GM12878 (cell line): Measurements from ENCODE around the gene PRADC1.

Experiments used
- CHD2 ChIP-seq: IDR thresholded peaks from 2 replicates; pipeline ENCODE4 v1.6.1; 2011; ENCODE audit warnings: low read depth, low read length, improper control_type of control experiment, borderline replicate concordance
- CREB1 ChIP-seq: IDR thresholded peaks from 2 replicates; pipeline ENCODE4 v1.6.1; 2012; ENCODE audit warnings: low read depth, mild to moderate bottlenecking, inconsistent platforms
- ESRRA ChIP-seq: IDR thresholded peaks from 2 replicates; pipeline ENCODE4 v1.6.1; 2012; ENCODE audit warnings: mild to moderate bottlenecking, low read length, improper control_type of control experiment
- KLF5 ChIP-seq: fragments of 450-650 bp; IDR thresholded peaks from 2 replicates; pipeline ENCODE4 v1.6.1; 2014; ENCODE audit warnings: mild to moderate bottlenecking; ENCODE audit not compliant: partially characterized antibody
- POLR2AphosphoS2 ChIP-seq: IDR thresholded peaks from 2 replicates; pipeline ENCODE4 v1.6.1; 2011; ENCODE audit warnings: low read depth, mild to moderate bottlenecking, low read length, improper control_type of control experiment, moderate library complexity
- RUNX3 ChIP-seq: IDR thresholded peaks from 2 replicates; pipeline ENCODE4 v1.6.1; 2012; ENCODE audit warnings: low read length, inconsistent platforms
- SP1 ChIP-seq: IDR thresholded peaks from one replicate; pipeline ENCODE4 v1.6.1; 2011; ENCODE audit warnings: low read depth, low read length
- ZZZ3 ChIP-seq: IDR thresholded peaks from 2 replicates; pipeline ENCODE4 v1.6.1; 2011; ENCODE audit warnings: low read depth; ENCODE audit not compliant: control insufficient read depth, insufficient read length
- TF ChIP-seq, protein P1 (sequence below): fragments of 450-650 bp; IDR thresholded peaks from 2 replicates; pipeline ENCODE4 v1.6.1; 2018; ENCODE audit warnings: mild to moderate bottlenecking, low read depth, moderate library complexity; ENCODE audit not compliant: partially characterized antibody
- TF ChIP-seq, protein P2 (sequence below): IDR thresholded peaks from 2 replicates; pipeline ENCODE4 v1.6.1; 2011; ENCODE audit warnings: mild to moderate bottlenecking, low read depth, low read length, moderate library complexity; ENCODE audit not compliant: insufficient replicate concordance
- TF ChIP-seq, protein P3 (sequence below), 3 experiments: IDR thresholded peaks in 2 of 3; conservative IDR thresholded peaks in 1 of 3; 2 replicates each; pipeline ENCODE4 v1.5.1; 2011; ENCODE audit warnings: low read depth in 3 of 3, low read length in 3 of 3, mild to moderate bottlenecking in 3 of 3, control low read depth in 2 of 3, moderate library complexity in 2 of 3, inconsistent platforms in 1 of 3, mixed read lengths in 1 of 3; ENCODE audit not compliant: control insufficient read depth in 2 of 3, insufficient read depth in 1 of 3; ENCODE audit errors: extremely low read depth in 1 of 3
- TF ChIP-seq, protein P4 (sequence below): fragments of 450-650 bp; IDR thresholded peaks from 2 replicates; pipeline ENCODE4 v1.6.1; 2016; ENCODE audit warnings: mild to moderate bottlenecking

DNA sequence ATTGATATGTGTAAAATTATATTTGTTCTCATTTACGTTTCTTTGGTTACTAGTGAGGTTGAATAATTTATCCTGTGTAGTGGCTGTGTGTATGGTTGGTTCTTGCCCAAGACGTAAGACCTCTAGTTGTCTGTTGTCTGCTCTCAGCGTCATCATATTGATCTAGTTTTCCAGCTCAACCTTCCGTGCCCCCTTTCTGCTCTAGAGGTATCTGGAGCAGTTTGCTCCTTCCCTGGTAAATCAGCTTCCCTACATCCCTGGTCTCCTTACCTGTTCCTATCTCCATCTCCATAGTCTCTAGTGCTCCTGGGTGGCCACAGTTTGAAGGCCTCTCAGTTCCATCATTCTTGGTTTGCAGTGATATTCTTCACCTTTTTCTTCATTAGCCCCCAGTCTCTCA is 17.8 kb downstream of the PRADC1 start:
- TF ChIP-seq, protein P1, sequence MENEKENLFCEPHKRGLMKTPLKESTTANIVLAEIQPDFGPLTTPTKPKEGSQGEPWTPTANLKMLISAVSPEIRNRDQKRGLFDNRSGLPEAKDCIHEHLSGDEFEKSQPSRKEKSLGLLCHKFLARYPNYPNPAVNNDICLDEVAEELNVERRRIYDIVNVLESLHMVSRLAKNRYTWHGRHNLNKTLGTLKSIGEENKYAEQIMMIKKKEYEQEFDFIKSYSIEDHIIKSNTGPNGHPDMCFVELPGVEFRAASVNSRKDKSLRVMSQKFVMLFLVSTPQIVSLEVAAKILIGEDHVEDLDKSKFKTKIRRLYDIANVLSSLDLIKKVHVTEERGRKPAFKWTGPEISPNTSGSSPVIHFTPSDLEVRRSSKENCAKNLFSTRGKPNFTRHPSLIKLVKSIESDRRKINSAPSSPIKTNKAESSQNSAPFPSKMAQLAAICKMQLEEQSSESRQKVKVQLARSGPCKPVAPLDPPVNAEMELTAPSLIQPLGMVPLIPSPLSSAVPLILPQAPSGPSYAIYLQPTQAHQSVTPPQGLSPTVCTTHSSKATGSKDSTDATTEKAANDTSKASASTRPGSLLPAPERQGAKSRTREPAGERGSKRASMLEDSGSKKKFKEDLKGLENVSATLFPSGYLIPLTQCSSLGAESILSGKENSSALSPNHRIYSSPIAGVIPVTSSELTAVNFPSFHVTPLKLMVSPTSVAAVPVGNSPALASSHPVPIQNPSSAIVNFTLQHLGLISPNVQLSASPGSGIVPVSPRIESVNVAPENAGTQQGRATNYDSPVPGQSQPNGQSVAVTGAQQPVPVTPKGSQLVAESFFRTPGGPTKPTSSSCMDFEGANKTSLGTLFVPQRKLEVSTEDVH = no peak
- TF ChIP-seq, protein P2, sequence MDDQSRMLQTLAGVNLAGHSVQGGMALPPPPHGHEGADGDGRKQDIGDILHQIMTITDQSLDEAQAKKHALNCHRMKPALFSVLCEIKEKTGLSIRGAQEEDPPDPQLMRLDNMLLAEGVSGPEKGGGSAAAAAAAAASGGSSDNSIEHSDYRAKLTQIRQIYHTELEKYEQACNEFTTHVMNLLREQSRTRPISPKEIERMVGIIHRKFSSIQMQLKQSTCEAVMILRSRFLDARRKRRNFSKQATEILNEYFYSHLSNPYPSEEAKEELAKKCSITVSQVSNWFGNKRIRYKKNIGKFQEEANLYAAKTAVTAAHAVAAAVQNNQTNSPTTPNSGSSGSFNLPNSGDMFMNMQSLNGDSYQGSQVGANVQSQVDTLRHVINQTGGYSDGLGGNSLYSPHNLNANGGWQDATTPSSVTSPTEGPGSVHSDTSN = no peak
- no peak for TF ChIP-seq CHD2
- TF ChIP-seq, protein P3, sequence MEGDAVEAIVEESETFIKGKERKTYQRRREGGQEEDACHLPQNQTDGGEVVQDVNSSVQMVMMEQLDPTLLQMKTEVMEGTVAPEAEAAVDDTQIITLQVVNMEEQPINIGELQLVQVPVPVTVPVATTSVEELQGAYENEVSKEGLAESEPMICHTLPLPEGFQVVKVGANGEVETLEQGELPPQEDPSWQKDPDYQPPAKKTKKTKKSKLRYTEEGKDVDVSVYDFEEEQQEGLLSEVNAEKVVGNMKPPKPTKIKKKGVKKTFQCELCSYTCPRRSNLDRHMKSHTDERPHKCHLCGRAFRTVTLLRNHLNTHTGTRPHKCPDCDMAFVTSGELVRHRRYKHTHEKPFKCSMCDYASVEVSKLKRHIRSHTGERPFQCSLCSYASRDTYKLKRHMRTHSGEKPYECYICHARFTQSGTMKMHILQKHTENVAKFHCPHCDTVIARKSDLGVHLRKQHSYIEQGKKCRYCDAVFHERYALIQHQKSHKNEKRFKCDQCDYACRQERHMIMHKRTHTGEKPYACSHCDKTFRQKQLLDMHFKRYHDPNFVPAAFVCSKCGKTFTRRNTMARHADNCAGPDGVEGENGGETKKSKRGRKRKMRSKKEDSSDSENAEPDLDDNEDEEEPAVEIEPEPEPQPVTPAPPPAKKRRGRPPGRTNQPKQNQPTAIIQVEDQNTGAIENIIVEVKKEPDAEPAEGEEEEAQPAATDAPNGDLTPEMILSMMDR (IDR thresholded peaks at IDR 0.05 in 2 of 3, conservative IDR thresholded peaks at IDR 0.05 in 1 of 3; ENCODE audit: control insufficient read depth in 2 of 3, extremely low read depth in 1 of 3, insufficient read depth in 1 of 3, low read depth in 3 of 3, low read length in 3 of 3) = no peak
- no peak for TF ChIP-seq SP1
- TF ChIP-seq ZZZ3 = no peak
- no peak for TF ChIP-seq POLR2AphosphoS2
- TF ChIP-seq, protein P4, sequence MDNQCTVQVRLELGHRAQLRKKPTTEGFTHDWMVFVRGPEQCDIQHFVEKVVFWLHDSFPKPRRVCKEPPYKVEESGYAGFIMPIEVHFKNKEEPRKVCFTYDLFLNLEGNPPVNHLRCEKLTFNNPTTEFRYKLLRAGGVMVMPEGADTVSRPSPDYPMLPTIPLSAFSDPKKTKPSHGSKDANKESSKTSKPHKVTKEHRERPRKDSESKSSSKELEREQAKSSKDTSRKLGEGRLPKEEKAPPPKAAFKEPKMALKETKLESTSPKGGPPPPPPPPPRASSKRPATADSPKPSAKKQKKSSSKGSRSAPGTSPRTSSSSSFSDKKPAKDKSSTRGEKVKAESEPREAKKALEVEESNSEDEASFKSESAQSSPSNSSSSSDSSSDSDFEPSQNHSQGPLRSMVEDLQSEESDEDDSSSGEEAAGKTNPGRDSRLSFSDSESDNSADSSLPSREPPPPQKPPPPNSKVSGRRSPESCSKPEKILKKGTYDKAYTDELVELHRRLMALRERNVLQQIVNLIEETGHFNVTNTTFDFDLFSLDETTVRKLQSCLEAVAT = no peak
- TF ChIP-seq ESRRA = no peak
- no peak for TF ChIP-seq RUNX3
- no peak for TF ChIP-seq CREB1
- no peak for TF ChIP-seq KLF5
